Suprapubic skin (tissue), 4 donors: Measurements from ENCODE around the gene TFAP2A. TPM values are rescaled to one million over a fixed set of nuclear protein-coding genes. Genes with fewer than 3 reads are reported as not detected.
A peak's percentile ranks its signal among the peaks of the same experiment; 100 is the strongest.

Experiments
- DNase-seq, 2 donors: peaks; one replicate each; pipeline ENCODE4 v3.0.0-alpha.2; 2019; ENCODE audit warnings: low spot score in 2 of 2
- H3K27ac ChIP-seq: fragments of 200-600 bp; sonication (generic); one replicate; pipeline ENCODE4 v1.5.1; 2019
- H3K27me3 ChIP-seq: fragments of 200-600 bp; sonication (generic); one replicate; pipeline ENCODE4 v1.5.1; 2019
- H3K36me3 ChIP-seq: fragments of 200-600 bp; sonication (generic); one replicate; pipeline ENCODE4 v1.5.1; 2019
- H3K4me1 ChIP-seq: fragments of 200-600 bp; sonication (generic); one replicate; pipeline ENCODE4 v1.5.1; 2019
- H3K4me3 ChIP-seq: fragments of 200-600 bp; sonication (generic); one replicate; pipeline ENCODE4 v1.5.1; 2019; ENCODE audit warnings: mild to moderate bottlenecking
- H3K9me3 ChIP-seq: fragments of 200-600 bp; sonication (generic); one replicate; pipeline ENCODE4 v1.5.1; 2019
- EP300 ChIP-seq: sonication (generic); formaldehyde crosslinking; IDR thresholded peaks from one replicate; pipeline ENCODE4 v1.6.1; 2017; ENCODE audit warnings: antibody characterized with exemption
- POLR2A ChIP-seq, 2 donors: fragments of 450-650 bp; IDR thresholded peaks; one replicate each; pipeline ENCODE4 v1.6.1; 2017; ENCODE audit warnings: antibody characterized with exemption in 2 of 2, mild to moderate bottlenecking in 2 of 2, moderate library complexity in 2 of 2
- POLR2AphosphoS5 ChIP-seq, 3 donors: sonication (generic); formaldehyde crosslinking; IDR thresholded peaks; one replicate each; pipeline ENCODE4 v1.6.1; 2017; ENCODE audit warnings: antibody characterized with exemption in 3 of 3
- WGBS: methylation state at CpG from one replicate; pipeline ENCODE4 v1.1.5; 2018; 5-methylcytosine and 5-hydroxymethylcytosine counted together
- total RNA-seq, 4 donors: library from RNA; depleted of rRNA; stranded (reverse); fragments of >200 nt; gene quantifications; one replicate each; pipeline ENCODE4 v1.1.0, GENCODE V29; 2016
- TF ChIP-seq, protein P1 (sequence below), 2 donors: fragments of 200-600 bp in 1 of 2; fragments of 450-650 bp in 1 of 2; sonication (generic) in 1 of 2; IDR thresholded peaks; one replicate each; pipeline ENCODE4 v1.5.1; 2016 to 2019; ENCODE audit warnings: antibody characterized with exemption in 2 of 2, mild to moderate bottlenecking in 1 of 2, moderate library complexity in 1 of 2

TFAP2A gene
- total RNA-seq, 4 donors from 2014 or later = 86.7 to 135 (median 91.9) TPM

DNA sequence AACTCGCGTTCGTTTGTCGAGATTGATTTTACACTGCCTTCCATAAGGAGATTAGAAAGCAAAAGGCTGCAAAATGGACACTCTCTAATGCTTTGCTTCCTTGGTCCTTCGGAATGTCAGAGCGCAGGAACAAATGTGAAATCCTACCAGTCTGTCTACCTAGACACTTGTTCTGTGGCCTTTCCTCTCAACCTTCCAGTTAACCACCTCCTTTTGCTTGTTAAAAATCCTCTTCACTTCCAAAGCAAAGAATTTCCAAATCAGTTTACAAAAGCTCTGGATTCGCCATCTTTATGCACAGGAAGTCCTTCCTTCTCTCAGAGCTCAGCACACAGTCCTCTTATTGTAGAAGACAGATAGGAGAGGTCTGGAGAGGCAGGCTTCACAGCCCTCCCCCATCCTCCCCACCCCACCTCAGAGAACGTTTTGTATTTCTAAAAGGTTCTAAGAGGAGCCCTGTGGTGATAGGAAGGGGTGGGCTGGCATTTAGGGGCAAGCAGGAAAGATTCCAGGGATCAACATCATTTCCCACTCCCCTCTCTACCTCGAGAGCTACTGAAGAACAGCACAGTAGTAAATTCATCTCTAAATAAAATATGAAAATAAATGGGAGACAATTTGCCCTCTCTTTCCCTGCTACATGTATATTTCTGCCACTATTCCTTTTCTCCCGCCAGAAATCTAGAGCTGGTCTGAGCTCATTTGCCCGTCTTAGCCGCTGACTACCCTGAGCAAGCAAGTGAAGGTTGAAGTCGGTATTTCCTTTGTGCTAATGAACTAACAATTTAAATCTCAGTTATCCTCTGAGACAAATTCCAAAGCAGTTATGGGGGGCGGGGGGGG lies 18.9 kb downstream of the TFAP2A start:
- Histone ChIP-seq H3K4me1 (peaks cover 32% of the 10 kb centered on the region), H3K36me3 (no peaks in the 10 kb centered on the region), H3K27me3 (peaks cover 80% of the 10 kb centered on the region), H3K9me3 (no peaks in the 10 kb centered on the region), H3K4me3 (no peak overlapping the region), H3K27ac (peak overlapping the region; percentile 17)
- TF ChIP-seq POLR2AphosphoS5 (IDR thresholded peaks at IDR 0.05) = no peak
- TF ChIP-seq EP300 = no peak
- TF ChIP-seq, protein P1, sequence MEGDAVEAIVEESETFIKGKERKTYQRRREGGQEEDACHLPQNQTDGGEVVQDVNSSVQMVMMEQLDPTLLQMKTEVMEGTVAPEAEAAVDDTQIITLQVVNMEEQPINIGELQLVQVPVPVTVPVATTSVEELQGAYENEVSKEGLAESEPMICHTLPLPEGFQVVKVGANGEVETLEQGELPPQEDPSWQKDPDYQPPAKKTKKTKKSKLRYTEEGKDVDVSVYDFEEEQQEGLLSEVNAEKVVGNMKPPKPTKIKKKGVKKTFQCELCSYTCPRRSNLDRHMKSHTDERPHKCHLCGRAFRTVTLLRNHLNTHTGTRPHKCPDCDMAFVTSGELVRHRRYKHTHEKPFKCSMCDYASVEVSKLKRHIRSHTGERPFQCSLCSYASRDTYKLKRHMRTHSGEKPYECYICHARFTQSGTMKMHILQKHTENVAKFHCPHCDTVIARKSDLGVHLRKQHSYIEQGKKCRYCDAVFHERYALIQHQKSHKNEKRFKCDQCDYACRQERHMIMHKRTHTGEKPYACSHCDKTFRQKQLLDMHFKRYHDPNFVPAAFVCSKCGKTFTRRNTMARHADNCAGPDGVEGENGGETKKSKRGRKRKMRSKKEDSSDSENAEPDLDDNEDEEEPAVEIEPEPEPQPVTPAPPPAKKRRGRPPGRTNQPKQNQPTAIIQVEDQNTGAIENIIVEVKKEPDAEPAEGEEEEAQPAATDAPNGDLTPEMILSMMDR (IDR thresholded peaks at IDR 0.05) = no peak
- no peak for TF ChIP-seq POLR2A (IDR thresholded peaks at IDR 0.05)
- DNase-seq = no peak
- WGBS = 39% methylated on average over 14 of the region's 14 CpGs

DNA sequence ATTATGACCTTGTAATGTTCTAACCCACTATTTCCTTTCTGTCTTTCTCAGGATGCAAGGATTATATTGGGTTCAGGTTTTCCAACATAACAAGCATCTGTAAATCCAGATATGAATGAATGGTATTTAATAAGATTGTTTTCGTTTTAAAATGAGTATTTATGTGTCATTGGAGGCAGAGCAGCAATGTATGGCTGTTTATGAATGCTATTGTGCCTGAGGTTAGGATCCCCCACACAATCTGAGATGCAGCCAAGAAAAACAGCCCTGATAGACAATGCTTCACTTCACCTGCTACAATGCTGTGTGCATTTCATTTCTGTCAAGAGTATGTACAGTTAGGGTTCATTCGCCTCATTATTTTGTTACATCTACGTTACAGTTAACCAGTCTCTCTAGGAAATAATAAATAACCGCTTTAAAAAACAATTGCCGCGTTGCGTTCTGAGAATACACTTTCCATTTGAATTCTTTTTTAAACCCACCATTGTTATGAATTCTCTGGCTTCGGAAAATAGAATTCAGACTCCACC lies 19.6 kb downstream of the TFAP2A start:
- DNase-seq = no peak
- TF ChIP-seq POLR2A (IDR thresholded peaks at IDR 0.05) = no peak
- no peak for TF ChIP-seq POLR2AphosphoS5 (IDR thresholded peaks at IDR 0.05)
- TF ChIP-seq EP300 = no peak
- TF ChIP-seq, protein P1 (IDR thresholded peaks at IDR 0.05) = no peak
- 30% methylated on average over 8 of the region's 8 CpGs for WGBS
- Histone ChIP-seq H3K9me3 (no peaks in the 10 kb centered on the region), H3K27ac (peak overlapping the region; percentile 17), H3K36me3 (no peaks in the 10 kb centered on the region), H3K27me3 (peaks cover 84% of the 10 kb centered on the region), H3K4me1 (peaks cover 27% of the 10 kb centered on the region), H3K4me3 (no peak overlapping the region)

- H3K27ac ChIP-seq = no peak overlapping the region
- no peaks in the 10 kb centered on the region for H3K9me3 ChIP-seq
- no peaks in the 10 kb centered on the region for H3K36me3 ChIP-seq
- no peak for TF ChIP-seq POLR2A (IDR thresholded peaks at IDR 0.05)
- no peak for TF ChIP-seq POLR2AphosphoS5 (IDR thresholded peaks at IDR 0.05)
- TF ChIP-seq, protein P1 (IDR thresholded peaks at IDR 0.05) = no peak
- TF ChIP-seq EP300 = no peak
- H3K4me1 ChIP-seq = peaks cover 15% of the 10 kb centered on the region
- peaks cover 88% of the 10 kb centered on the region for H3K27me3 ChIP-seq
- no peak for DNase-seq
- WGBS = 23% methylated on average over 8 of the region's 8 CpGs
- H3K4me3 ChIP-seq = no peak overlapping the region
Observed at GRCh38 chr6:10393544-10394225, 21.2 kb downstream of the TFAP2A start.

DNA sequence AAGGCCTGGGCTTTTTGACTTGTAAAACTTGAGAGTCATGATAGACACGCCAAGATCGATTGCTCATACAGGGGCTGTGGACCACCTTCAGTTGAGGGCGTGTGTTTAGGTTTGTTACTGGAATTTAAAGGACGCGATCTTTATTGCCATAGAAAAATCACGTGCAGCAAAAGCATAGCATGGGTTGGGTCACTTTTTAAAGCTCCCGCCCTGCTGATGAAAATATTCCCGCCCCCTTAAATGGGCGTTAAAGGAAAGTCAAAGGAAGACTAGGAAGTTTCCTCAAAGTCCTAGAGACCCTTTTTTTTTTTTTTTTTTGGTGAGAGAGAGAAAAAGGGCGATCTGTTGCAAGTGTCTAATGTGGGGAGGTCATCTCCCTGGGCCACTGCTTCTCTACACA lies 23.1 kb downstream of the TFAP2A start:
- TF ChIP-seq, protein P1 (IDR thresholded peaks at IDR 0.05) = no peak
- TF ChIP-seq POLR2AphosphoS5 (IDR thresholded peaks at IDR 0.05) (no peak), EP300 (no peak), POLR2A (IDR thresholded peaks at IDR 0.05) (no peak)
- no peaks in the 10 kb centered on the region for H3K36me3 ChIP-seq
- no peak for DNase-seq
- peaks cover 8% of the 10 kb centered on the region for H3K4me1 ChIP-seq
- peaks cover 95% of the 10 kb centered on the region for H3K27me3 ChIP-seq
- no peak overlapping the region for H3K4me3 ChIP-seq
- H3K27ac ChIP-seq = no peak overlapping the region
- WGBS = 50% methylated on average over 10 of the region's 10 CpGs
- H3K9me3 ChIP-seq = no peaks in the 10 kb centered on the region

GRCh38 chr6:10391299-10391630 lies 23.6 kb downstream of the TFAP2A start:
- Histone ChIP-seq H3K27me3 (peaks cover 95% of the 10 kb centered on the region), H3K36me3 (no peaks in the 10 kb centered on the region), H3K4me1 (peaks cover 8% of the 10 kb centered on the region), H3K4me3 (no peak overlapping the region), H3K9me3 (no peaks in the 10 kb centered on the region), H3K27ac (no peak overlapping the region)
- TF ChIP-seq POLR2AphosphoS5 (IDR thresholded peaks at IDR 0.05) = no peak
- TF ChIP-seq, protein P1 (IDR thresholded peaks at IDR 0.05) = no peak
- no peak for TF ChIP-seq POLR2A (IDR thresholded peaks at IDR 0.05)
- TF ChIP-seq EP300 = no peak
- no peak for DNase-seq
- 44% methylated on average over 10 of the region's 10 CpGs for WGBS
